ENCODE results near the gene TEX12.
"Not testable (repeated sequence)": the region's sequence is repeated elsewhere in the genome, so short reads cannot be mapped to it uniquely, and the experiment has no call there.

The TEX12 gene

GRCh38 chr11:112173152-112173551 lies 6.0 kb downstream of the TEX12 start:
- no peak for TF ChIP-seq JUND (IDR thresholded peaks at IDR 0.05; ENCODE audit: low read depth)
- no peak for DNase-seq (ENCODE audit: low read depth in 1 of 2, low spot score in 1 of 2)
- in situ Hi-C loops (cut with HindIII; ENCODE audit: low pct_unique_long_range_greater_than_20kb, low sequenced_read_pairs): no loop called here

- TF ChIP-seq JUND (IDR thresholded peaks at IDR 0.05; ENCODE audit: low read depth): no peak
- DNase-seq (ENCODE audit: low read depth in 1 of 2, low spot score in 1 of 2): peak; percentile 43 to 82
- in situ Hi-C loops (cut with HindIII; ENCODE audit: low pct_unique_long_range_greater_than_20kb, low sequenced_read_pairs): no loop called here
These were observed 7.8 kb downstream of the TEX12 start, which contains the start of gene BCO2 for GRCh38 chr11:112174789-112175598. TSS of gene BCO2 (plus strand) at chr11:112175512. CDS start at chr11:112175602, 90 bp downstream.

DNA sequence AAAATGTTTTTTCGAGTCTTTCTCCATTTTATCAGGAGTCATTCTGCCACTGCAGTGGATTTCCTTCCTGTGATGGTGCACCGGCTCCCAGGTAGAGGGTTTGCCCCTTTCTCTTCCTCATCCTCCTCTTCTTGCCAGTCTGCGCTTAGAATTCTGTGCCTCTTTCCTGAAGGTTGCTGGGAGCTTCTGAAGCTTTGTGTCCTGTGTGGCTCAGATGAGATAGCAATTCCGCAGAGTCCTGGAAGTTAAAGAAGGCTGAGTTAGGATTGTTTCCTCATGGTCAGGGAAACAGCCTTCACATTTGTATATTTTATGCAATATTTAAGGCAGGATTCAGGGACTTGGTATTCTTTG lies 8.4 kb downstream of the TEX12 start:
- DNase-seq (ENCODE audit: low read depth in 1 of 2, low spot score in 1 of 2): no peak
- in situ Hi-C loops (cut with HindIII; ENCODE audit: low pct_unique_long_range_greater_than_20kb, low sequenced_read_pairs): no loop called here
- TF ChIP-seq JUND (IDR thresholded peaks at IDR 0.05; ENCODE audit: low read depth): no peak

DNA sequence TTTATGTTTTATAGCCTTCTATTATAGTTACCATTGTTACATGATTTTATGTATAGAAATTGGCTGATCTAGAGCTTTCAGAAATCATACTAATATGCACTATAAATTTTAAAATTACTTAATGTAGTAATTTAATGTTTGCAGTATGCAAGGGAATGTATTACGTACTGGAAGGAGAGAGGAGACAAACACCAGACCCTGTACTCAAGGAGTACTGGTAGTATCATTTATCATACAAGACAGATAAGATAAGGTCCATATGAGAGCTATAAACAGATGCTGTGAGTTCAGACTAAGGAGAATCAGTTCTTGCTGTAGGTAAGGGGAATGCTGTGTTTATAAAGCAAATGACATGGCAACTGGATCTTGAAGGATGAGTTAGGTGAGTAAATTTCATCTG lies 8.9 kb downstream of the TEX12 start:
- DNase-seq (ENCODE audit: low read depth in 1 of 2, low spot score in 1 of 2): no peak
- TF ChIP-seq JUND (IDR thresholded peaks at IDR 0.05; ENCODE audit: low read depth): no peak
- in situ Hi-C loops (cut with HindIII; ENCODE audit: low pct_unique_long_range_greater_than_20kb, low sequenced_read_pairs): no loop called here

GRCh38 chr11:112177589-112177988 lies 10.4 kb downstream of the TEX12 start:
- no peak for DNase-seq (ENCODE audit: low read depth in 1 of 2, low spot score in 1 of 2)
- no peak for TF ChIP-seq JUND (IDR thresholded peaks at IDR 0.05; ENCODE audit: low read depth)
- in situ Hi-C loops (cut with HindIII; ENCODE audit: low pct_unique_long_range_greater_than_20kb, low sequenced_read_pairs): no loop called here

- no peak for DNase-seq (ENCODE audit: low read depth in 1 of 2, low spot score in 1 of 2)
- in situ Hi-C loops (cut with HindIII; ENCODE audit: low pct_unique_long_range_greater_than_20kb, low sequenced_read_pairs): no loop called here
- TF ChIP-seq JUND (IDR thresholded peaks at IDR 0.05; ENCODE audit: low read depth): no peak
These were observed 11.3 kb downstream of the TEX12 start for GRCh38 chr11:112178428-112178827.

DNA sequence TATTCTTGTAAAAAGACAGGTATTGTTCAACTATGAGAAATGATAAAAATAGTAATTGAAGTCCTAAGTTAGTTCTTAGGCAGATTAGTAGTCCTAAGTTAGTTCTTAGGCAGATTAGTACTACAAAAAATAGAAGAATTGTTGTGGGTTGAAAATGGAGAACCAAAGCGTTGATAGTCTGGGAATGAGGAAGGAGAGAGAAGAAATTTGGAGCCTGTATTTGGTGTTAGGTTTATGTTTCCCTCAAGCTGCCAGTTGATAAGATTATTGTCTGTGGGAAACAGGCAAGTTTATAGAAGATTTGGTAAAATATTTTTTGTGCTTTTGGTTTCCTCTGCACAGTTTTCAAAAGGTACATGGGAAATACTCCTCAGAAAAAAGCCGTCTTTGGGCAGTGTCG lies 11.8 kb downstream of the TEX12 start:
- DNase-seq (ENCODE audit: low read depth in 1 of 2, low spot score in 1 of 2): no peak
- in situ Hi-C loops (cut with HindIII; ENCODE audit: low pct_unique_long_range_greater_than_20kb, low sequenced_read_pairs): no loop called here
- TF ChIP-seq JUND (IDR thresholded peaks at IDR 0.05; ENCODE audit: low read depth): no peak

GRCh38 chr11:112179601-112180000 lies 12.4 kb downstream of the TEX12 start:
- in situ Hi-C loops (cut with HindIII; ENCODE audit: low pct_unique_long_range_greater_than_20kb, low sequenced_read_pairs): no loop called here
- DNase-seq (ENCODE audit: low read depth in 1 of 2, low spot score in 1 of 2): no peak
- TF ChIP-seq JUND (IDR thresholded peaks at IDR 0.05; ENCODE audit: low read depth): no peak

DNA sequence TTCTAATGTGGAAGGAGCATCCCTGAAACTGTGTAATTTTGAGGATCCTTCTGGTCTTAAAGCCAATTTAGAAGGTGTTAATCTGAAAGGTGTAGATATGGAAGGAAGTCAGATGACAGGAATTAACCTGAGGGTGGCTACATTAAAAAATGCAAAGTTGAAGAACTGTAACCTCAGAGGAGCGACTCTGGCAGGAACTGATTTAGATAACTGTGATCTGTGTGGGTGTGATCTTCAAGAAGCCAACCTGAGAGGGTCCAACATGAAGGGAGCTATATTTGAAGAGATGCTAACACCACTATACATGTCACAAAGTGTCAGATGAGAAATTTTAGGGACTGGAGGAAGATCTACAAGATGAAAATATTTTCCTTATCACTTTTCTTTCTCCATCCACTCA lies 15.7 kb downstream of the TEX12 start:
- no peak for DNase-seq (ENCODE audit: low read depth in 1 of 2, low spot score in 1 of 2)
- TF ChIP-seq JUND (IDR thresholded peaks at IDR 0.05; ENCODE audit: low read depth): no peak
- in situ Hi-C loops (cut with HindIII; ENCODE audit: low pct_unique_long_range_greater_than_20kb, low sequenced_read_pairs): no loop called here

DNA sequence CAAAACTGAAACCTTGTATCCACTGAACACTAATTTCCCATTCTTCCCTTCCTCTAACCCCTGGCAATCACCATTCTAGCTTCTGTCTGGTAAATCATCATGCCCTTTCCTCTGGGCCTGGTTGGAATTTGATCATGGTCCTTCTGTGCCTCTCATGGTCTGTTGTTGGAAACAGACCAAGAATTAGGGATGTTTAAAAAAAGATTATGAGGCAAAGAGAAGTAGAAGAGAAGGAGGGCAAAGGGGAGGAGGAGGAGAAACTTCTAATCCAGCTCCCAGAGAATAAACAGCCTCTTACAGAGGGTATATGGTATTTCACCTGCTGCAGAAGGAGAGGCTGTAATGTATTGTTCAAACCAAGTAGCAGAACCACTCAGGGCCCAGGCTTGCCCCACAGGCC lies 18.7 kb downstream of the TEX12 start:
- in situ Hi-C loops (cut with HindIII; ENCODE audit: low pct_unique_long_range_greater_than_20kb, low sequenced_read_pairs): no loop called here
- TF ChIP-seq JUND (IDR thresholded peaks at IDR 0.05; ENCODE audit: low read depth): no peak
- no peak for DNase-seq (ENCODE audit: low read depth in 1 of 2, low spot score in 1 of 2)

DNA sequence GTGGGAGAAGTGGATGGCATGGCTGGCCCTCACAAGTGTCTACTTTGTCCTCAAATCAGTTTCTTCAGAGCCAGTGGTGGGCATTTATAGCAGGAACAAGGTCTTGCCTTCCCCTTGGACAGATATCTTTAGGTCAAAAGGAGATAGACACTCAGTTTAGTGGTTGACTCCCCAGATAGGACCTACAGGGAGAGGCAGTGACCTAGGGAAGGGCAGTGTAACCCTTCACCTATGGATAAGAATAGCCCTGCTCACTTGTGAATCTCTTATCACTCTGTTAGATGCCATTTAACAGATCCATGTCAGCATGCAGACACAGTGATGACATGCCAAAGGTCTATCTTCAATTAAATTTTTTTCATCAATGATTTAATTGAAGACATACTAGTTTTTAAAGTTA lies 19.1 kb downstream of the TEX12 start:
- TF ChIP-seq JUND (IDR thresholded peaks at IDR 0.05; ENCODE audit: low read depth): no peak
- in situ Hi-C loops (cut with HindIII; ENCODE audit: low pct_unique_long_range_greater_than_20kb, low sequenced_read_pairs): no loop called here
- DNase-seq (ENCODE audit: low read depth in 1 of 2, low spot score in 1 of 2): no peak

DNA sequence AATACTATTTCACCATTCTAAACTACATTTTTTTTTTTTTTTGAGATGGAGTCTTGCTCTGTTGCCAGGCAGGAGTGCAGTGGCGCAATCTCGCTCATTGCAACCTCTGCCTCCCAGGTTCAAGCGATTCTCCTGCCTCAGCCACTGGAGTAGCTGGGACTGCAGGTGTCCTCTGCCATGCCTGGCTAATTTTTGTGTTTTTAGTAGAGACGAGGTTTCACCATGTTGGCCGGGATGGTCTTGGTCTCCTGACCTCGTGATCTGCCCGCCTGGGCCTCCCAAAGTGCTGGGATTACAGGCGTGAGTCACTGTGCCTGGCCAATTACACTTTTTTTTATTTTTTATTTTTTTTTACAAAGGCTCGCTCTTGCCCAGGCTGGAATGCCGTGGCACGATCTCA lies 27.9 kb downstream of the TEX12 start:
- in situ Hi-C loops (cut with HindIII; ENCODE audit: low pct_unique_long_range_greater_than_20kb, low sequenced_read_pairs); DNase-seq (ENCODE audit: low read depth in 1 of 2, low spot score in 1 of 2): not testable (repeated sequence)

DNA sequence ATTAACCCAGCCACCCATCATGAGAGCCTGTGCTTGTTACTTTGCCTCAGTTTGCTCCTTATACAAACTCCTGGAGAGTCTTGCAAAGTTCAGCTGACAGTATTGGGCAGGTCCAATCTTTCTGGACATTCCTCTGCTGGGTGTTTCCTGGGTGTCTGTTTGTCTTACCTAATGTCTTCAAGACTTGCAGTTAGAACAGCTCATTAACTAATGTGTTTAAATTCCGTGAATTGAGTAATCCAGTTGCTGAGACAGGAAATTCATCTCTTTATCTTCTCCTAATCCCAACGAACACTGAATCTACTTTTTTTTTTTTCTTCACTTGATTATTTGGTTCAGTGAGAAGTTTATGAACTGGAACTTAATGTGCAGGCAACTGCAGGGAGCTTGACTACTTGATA lies 28.8 kb downstream of the TEX12 start:
- TF ChIP-seq JUND (IDR thresholded peaks at IDR 0.05; ENCODE audit: low read depth): no peak
- no peak for DNase-seq (ENCODE audit: low read depth in 1 of 2, low spot score in 1 of 2)
- in situ Hi-C loops (cut with HindIII; ENCODE audit: low pct_unique_long_range_greater_than_20kb, low sequenced_read_pairs): no loop called here

DNA sequence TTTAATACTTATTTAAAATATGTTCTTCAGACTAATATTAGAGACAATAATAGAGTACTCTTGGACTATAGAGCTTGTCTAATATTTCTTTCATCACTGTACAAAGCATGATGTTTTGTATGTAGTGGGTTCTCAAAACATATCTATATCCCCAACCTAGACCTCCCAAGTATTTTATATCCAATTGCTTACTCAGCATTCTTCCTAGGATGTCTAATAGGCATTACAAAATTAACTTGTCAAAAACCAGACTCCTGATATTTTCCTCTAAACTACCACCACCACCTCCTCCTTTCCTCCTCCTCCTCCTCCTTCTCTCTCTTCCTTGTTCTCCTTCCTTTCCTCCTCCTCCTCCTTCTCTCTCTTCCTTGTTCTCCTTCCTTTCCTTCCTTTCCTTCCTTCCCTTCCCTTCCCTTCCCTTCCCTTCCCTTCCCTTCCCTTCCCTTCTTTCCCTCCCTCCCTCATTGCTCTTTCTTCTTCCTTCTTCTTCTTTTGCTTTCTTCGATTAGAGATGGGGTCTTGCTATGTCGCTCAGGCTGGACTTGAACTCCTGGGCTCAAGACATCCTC lies 29.4 kb downstream of the TEX12 start:
- in situ Hi-C loops (cut with HindIII; ENCODE audit: low pct_unique_long_range_greater_than_20kb, low sequenced_read_pairs): no loop called here
- no peak for DNase-seq (ENCODE audit: low read depth in 1 of 2, low spot score in 1 of 2)

DNA sequence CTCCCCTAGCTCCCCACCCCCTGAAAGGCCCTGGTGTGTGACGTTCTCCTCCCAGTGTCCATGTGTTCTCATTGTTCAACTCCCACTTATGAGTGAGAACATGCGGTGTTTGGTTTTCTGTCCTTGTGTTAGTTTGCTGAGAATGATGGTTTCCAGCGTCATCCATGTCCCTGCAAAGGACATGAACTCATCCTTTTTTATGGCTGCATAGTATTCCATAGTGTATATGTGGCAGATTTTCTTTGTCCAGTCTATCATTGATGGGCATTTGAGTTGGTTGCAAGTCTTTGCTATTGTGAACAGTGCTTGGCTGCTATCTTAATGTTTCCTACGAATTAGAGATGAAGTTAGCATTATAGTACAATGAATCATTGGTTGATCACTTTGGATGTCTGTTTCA lies 31.9 kb downstream of the TEX12 start:
- DNase-seq (ENCODE audit: low read depth in 1 of 2, low spot score in 1 of 2); in situ Hi-C loops (cut with HindIII; ENCODE audit: low pct_unique_long_range_greater_than_20kb, low sequenced_read_pairs): not testable (repeated sequence)

More for the DNA sequence above, 29.4 kb downstream of the TEX12 start:
- no peak for TF ChIP-seq JUND (IDR thresholded peaks at IDR 0.05; ENCODE audit: low read depth)

All from T47D (cell line).